Sigmoid colon (tissue), 4 donors: ENCODE data around the gene FBXL19.

Source experiments
- CTCF ChIP-seq, 4 experiments: fragments of 450-650 bp in 3 of 4; fragments of 200-600 bp in 1 of 4; IDR thresholded peaks; one replicate each; pipeline ENCODE4 v1.5.1; 2016 to 2019; ENCODE audit warnings: antibody characterized with exemption in 4 of 4, mild to moderate bottlenecking in 3 of 4, moderate library complexity in 2 of 4
- POLR2A ChIP-seq, 2 donors: fragments of 450-650 bp; IDR thresholded peaks; one replicate each; pipeline ENCODE4 v1.6.1; 2016; ENCODE audit warnings: antibody characterized with exemption in 2 of 2, mild to moderate bottlenecking in 2 of 2, moderate library complexity in 2 of 2
- POLR2AphosphoS5 ChIP-seq, 4 donors: sonication (generic); formaldehyde crosslinking; IDR thresholded peaks; one replicate each; pipeline ENCODE4 v1.6.1; 2017; ENCODE audit warnings: antibody characterized with exemption in 4 of 4

- no peak for TF ChIP-seq POLR2AphosphoS5 (IDR thresholded peaks at IDR 0.05)
- TF ChIP-seq CTCF (IDR thresholded peaks at IDR 0.05), result no peak
- TF ChIP-seq POLR2A (IDR thresholded peaks at IDR 0.05), result no peak
These were observed 42.1 kb downstream of the FBXL19 start for GRCh38 chr16:30965436-30965835.
